Iris pigment epithelial cell (primary cell): ENCODE measurements around the gene KBTBD4.
"Not testable (repeated sequence)": the region's sequence is repeated elsewhere in the genome, so short reads cannot be mapped to it uniquely, and the experiment has no call there.

ENCODE experiments used
- DNase-seq: peaks from one replicate; pipeline ENCODE4 v3.0.0-alpha.2; 2011; ENCODE audit warnings: low read depth

Gene KBTBD4

GRCh38 chr11:47558695-47559094, 20.1 kb downstream of the KBTBD4 start:
- DNase-seq: no peak

DNA sequence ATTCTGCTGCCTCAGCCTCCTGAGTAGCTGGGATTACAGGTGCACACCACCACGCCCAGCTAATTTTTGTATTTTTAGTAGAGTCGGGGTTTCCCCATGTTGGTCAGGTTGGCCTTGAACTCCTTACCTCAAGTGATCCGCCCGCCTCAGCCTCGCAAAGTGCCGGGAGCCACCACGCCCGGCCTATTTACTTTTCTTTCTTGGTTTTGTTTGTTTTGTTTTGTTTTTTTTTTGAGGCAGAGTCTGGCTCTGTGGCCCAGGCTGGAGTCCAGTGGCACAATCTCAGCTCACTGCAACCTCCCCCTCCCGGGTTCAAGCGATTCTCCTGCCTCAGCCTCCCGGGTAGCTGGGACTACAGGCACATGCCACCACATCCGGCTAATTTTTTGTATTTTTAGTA, 21.8 kb downstream of the KBTBD4 start:
- not testable (repeated sequence) for DNase-seq

DNA sequence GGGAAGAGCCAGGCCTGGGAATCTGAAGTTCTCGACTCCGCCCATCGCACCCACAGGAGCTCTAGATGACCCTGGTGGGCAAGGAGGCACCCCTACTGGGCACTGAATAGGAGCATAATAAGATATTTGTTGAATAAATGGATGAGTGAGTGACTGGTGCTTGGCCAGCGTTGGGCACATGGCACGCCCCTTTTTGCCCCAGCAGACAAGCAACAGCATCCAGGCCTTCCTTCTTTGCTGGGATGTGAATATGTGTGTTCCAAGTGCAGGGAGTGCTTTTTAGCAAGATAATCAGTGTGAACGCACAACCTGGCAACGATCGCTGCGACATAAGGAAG, 25.4 kb downstream of the KBTBD4 start:
- peak; percentile 34 for DNase-seq

GRCh38 chr11:47552566-47553405, 26.0 kb downstream of the KBTBD4 start, which contains the start of gene CELF1:
Gene CELF1, minus strand, starts transcription at chr11:47553132. Its CDS starts 53,609 bp downstream, at chr11:47499523.
- DNase-seq: peak; percentile 90

DNA sequence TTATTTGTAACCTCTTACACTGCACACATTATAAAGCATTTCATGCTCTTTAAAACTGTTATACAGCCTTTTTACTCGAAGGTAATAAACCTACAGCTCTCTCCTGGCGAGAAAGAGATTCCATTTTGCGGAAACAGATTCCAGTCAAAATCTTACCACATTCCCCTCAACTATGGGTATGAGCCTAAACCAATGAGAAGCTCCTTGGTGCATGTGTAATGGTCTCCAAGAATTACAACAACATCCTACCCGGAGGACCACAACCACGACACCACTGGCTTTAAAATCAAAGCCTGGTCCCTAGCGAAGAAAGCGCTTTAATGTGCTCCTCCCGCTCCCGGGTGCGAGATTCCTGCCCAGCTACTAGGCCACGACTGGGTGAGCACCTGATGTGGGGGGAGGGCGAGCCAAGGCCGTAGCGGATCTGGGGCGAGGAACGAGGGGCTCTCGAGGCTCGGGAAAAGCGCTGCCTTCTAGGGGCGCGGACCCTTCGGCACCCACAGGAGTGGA, 26.7 kb downstream of the KBTBD4 start:
- peak; percentile 69 for DNase-seq

GRCh38 chr11:47551086-47551485, 27.7 kb downstream of the KBTBD4 start:
- DNase-seq: peak; percentile 51

- DNase-seq: peak; percentile 52
Measured at GRCh38 chr11:47550288-47551047, 28.3 kb downstream of the KBTBD4 start.

DNA sequence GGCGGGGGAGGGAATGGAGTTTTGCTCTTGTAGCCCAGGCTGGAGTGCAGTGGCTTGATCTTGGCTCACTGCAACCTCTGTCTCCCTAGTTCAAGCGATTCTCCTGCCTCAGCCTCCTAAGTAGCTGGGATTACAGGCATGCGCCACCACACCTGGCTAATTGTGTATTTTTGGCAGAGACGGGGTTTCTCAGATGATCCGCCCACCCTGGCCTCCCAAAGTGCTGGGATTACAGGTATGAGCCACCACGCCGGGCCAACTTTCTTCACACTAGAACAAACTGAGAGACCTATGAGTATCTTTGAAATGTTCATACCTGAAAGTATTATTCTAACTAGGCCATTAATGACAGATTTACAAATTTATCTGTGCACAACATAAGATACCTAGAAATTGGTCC, 32.5 kb downstream of the KBTBD4 start:
- DNase-seq: not testable (repeated sequence)

- DNase-seq: no peak
Measured at GRCh38 chr11:47545298-47545697, 33.5 kb downstream of the KBTBD4 start.

GRCh38 chr11:47541070-47541469, 37.7 kb downstream of the KBTBD4 start:
- no peak for DNase-seq

- no peak for DNase-seq
Measured at GRCh38 chr11:47539681-47540039, 39.1 kb downstream of the KBTBD4 start.

GRCh38 chr11:47538741-47539565, 39.8 kb downstream of the KBTBD4 start:
- no peak for DNase-seq

- no peak for DNase-seq
Measured at GRCh38 chr11:47536915-47537314, 41.9 kb downstream of the KBTBD4 start.

- DNase-seq: no peak
Measured at GRCh38 chr11:47534704-47535251, 44.0 kb downstream of the KBTBD4 start.

- peak; percentile 65 for DNase-seq
Measured at GRCh38 chr11:47533690-47534151, 45.0 kb downstream of the KBTBD4 start.

- no peak for DNase-seq
Measured at GRCh38 chr11:47532597-47533213, 46.1 kb downstream of the KBTBD4 start.

GRCh38 chr11:47531666-47532065, 47.1 kb downstream of the KBTBD4 start:
- DNase-seq: no peak

GRCh38 chr11:47530721-47531120, 48.0 kb downstream of the KBTBD4 start:
- DNase-seq: not testable (repeated sequence)

- no peak for DNase-seq
Measured at GRCh38 chr11:47529951-47530350, 48.8 kb downstream of the KBTBD4 start.

GRCh38 chr11:47527186-47527585, 51.6 kb downstream of the KBTBD4 start:
- no peak for DNase-seq

- not testable (repeated sequence) for DNase-seq
Measured at GRCh38 chr11:47526032-47526431, 52.7 kb downstream of the KBTBD4 start.
